Stimulated activated CD8-positive, alpha-beta memory T cell treated with anti-CD3 and anti-CD28 coated beads, Interleukin-12 subunit alpha, Interleukin-12 subunit beta, amount 100 ng/mL, for 4 hours (primary cell): ENCODE measurements around the gene WASHC4.
"Not testable (repeated sequence)": the region's sequence is repeated elsewhere in the genome, so short reads cannot be mapped to it uniquely, and the experiment has no call there.

Source experiments
- DNase-seq: peaks from one replicate; pipeline ENCODE4 v3.0.0-alpha.2; 2020; ENCODE audit warnings: low read depth

The WASHC4 gene

GRCh38 chr12:105164068-105164467 lies 56.5 kb downstream of the WASHC4 start:
- no peak for DNase-seq

- DNase-seq: no peak
Measured at GRCh38 chr12:105166736-105167135, 59.2 kb downstream of the WASHC4 start.

GRCh38 chr12:105167346-105167745 lies 59.8 kb downstream of the WASHC4 start:
- no peak for DNase-seq

GRCh38 chr12:105168006-105168405 lies 60.5 kb downstream of the WASHC4 start:
- DNase-seq: no peak

GRCh38 chr12:105170139-105170538 lies 62.6 kb downstream of the WASHC4 start:
- no peak for DNase-seq

- DNase-seq: no peak
Measured at GRCh38 chr12:105171691-105172436, 64.3 kb downstream of the WASHC4 start.

- DNase-seq: no peak
Measured at GRCh38 chr12:105175397-105175990, 68.0 kb downstream of the WASHC4 start.

GRCh38 chr12:105177208-105177607 lies 69.7 kb downstream of the WASHC4 start:
- no peak for DNase-seq

GRCh38 chr12:105179114-105179513 lies 71.6 kb downstream of the WASHC4 start:
- DNase-seq: not testable (repeated sequence)

GRCh38 chr12:105183406-105183805 lies 75.9 kb downstream of the WASHC4 start:
- DNase-seq: not testable (repeated sequence)

GRCh38 chr12:105183976-105184375 lies 76.4 kb downstream of the WASHC4 start:
- DNase-seq: not testable (repeated sequence)

- no peak for DNase-seq
Measured at GRCh38 chr12:105189293-105189692, 81.8 kb downstream of the WASHC4 start.

- no peak for DNase-seq
Measured at GRCh38 chr12:105190530-105190929, 83.0 kb downstream of the WASHC4 start.

GRCh38 chr12:105192624-105193225 lies 85.2 kb downstream of the WASHC4 start:
- DNase-seq: no peak

GRCh38 chr12:105194947-105195346 lies 87.4 kb downstream of the WASHC4 start:
- no peak for DNase-seq

GRCh38 chr12:105196090-105196489 lies 88.6 kb downstream of the WASHC4 start:
- no peak for DNase-seq

- no peak for DNase-seq
Measured at GRCh38 chr12:105198961-105199360, 91.4 kb downstream of the WASHC4 start.

GRCh38 chr12:105200385-105200784 lies 92.9 kb downstream of the WASHC4 start:
- DNase-seq: no peak

GRCh38 chr12:105201299-105201698 lies 93.8 kb downstream of the WASHC4 start:
- no peak for DNase-seq

GRCh38 chr12:105202202-105202601 lies 94.7 kb downstream of the WASHC4 start:
- no peak for DNase-seq

- no peak for DNase-seq
Measured at GRCh38 chr12:105204127-105204526, 96.6 kb downstream of the WASHC4 start.

GRCh38 chr12:105204916-105205315 lies 97.4 kb downstream of the WASHC4 start:
- DNase-seq: no peak

- DNase-seq: no peak
Measured at GRCh38 chr12:105205322-105206048, 98.0 kb downstream of the WASHC4 start.
